Fibroblast of lung (primary cell): ENCODE data around the gene KCNQ1OT1. TPM values are rescaled to one million over a fixed set of nuclear protein-coding genes. Genes with fewer than 3 reads are reported as not detected.

Experiments used
- DNase-seq, 2 donors: peaks; one replicate each; pipeline versions ENCODE4 v3.0.0 to v3.0.0-alpha.2; 2010; ENCODE audit warnings: low read depth in 2 of 2
- H2AFZ ChIP-seq: 2 replicates; pipeline ENCODE4 v1.5.1; 2012; ENCODE audit warnings: low read length, control low read depth, inconsistent platforms
- H3K27ac ChIP-seq: 2 replicates; pipeline ENCODE4 v1.5.1; 2011; ENCODE audit warnings: low read length, control low read depth; ENCODE audit not compliant: insufficient read depth
- H3K27me3 ChIP-seq: 2 replicates; pipeline ENCODE4 v1.5.1; 2011; ENCODE audit warnings: mild to moderate bottlenecking, low read length; ENCODE audit not compliant: control insufficient read depth, insufficient read depth
- H3K36me3 ChIP-seq: 2 replicates; pipeline ENCODE4 v1.5.1; 2011; ENCODE audit warnings: low read length; ENCODE audit not compliant: control insufficient read depth, insufficient read depth
- H3K4me1 ChIP-seq: 2 replicates; pipeline ENCODE4 v1.5.1; 2011; ENCODE audit warnings: low read length; ENCODE audit not compliant: control insufficient read depth, insufficient read depth; ENCODE audit errors: extremely low read depth
- H3K4me2 ChIP-seq: 2 replicates; pipeline ENCODE4 v1.5.1; 2011; ENCODE audit warnings: low read length, control low read depth; ENCODE audit not compliant: insufficient read depth; ENCODE audit errors: extremely low read depth
- H3K4me3 ChIP-seq, 4 experiments: fragments of 200-600 bp in 1 of 4; sonication (generic) in 1 of 4; replicated peaks in 1 of 4; 2 replicates each; pipeline ENCODE4 v1.5.1; 2011 to 2016; ENCODE audit warnings: low read length in 4 of 4, low read depth in 3 of 4, mild to moderate bottlenecking in 3 of 4, control low read depth in 2 of 4, inconsistent platforms in 1 of 4, mixed read lengths in 1 of 4; ENCODE audit not compliant: insufficient read depth in 1 of 4; ENCODE audit errors: control extremely low read depth in 1 of 4
- H3K79me2 ChIP-seq: 2 replicates; pipeline ENCODE4 v1.5.1; 2012; ENCODE audit warnings: mild to moderate bottlenecking, low read length, inconsistent platforms; ENCODE audit not compliant: control insufficient read depth, insufficient read depth
- H3K9ac ChIP-seq: 2 replicates; pipeline ENCODE4 v1.5.1; 2011; ENCODE audit warnings: mild to moderate bottlenecking, low read length, control low read depth; ENCODE audit not compliant: insufficient read depth
- H3K9me3 ChIP-seq: 2 replicates; pipeline ENCODE4 v1.5.1; 2012; ENCODE audit warnings: low read depth, low read length; ENCODE audit not compliant: control insufficient read depth, insufficient read depth
- H4K20me1 ChIP-seq: 2 replicates; pipeline ENCODE4 v1.5.1; 2011; ENCODE audit warnings: low read length; ENCODE audit not compliant: control insufficient read depth, insufficient read depth; ENCODE audit errors: extremely low read depth
- EZH2 ChIP-seq: IDR thresholded peaks from 2 replicates; pipeline ENCODE4 v1.5.1; 2012; ENCODE audit warnings: low read length, control low read depth, mild to moderate bottlenecking; ENCODE audit errors: missing control alignments
- polyA plus RNA-seq, 2 donors: library from polyadenylated mRNA; depleted of rRNA in 1 of 2; stranded (reverse) in 1 of 2; unstranded in 1 of 2; fragments of >200 nt; gene quantifications; 2 replicates each; pipeline ENCODE4 v1.2.1, GENCODE V29; 2011 to 2012; ENCODE audit warnings: missing spikeins in 1 of 2
- total RNA-seq: library from RNA; depleted of rRNA; stranded (reverse); fragments of >200 nt; gene quantifications from 2 replicates; pipeline ENCODE4 v1.2.1, GENCODE V29; 2014
- TF ChIP-seq, protein P1 (sequence below), 2 donors: IDR thresholded peaks in 1 of 2; conservative IDR thresholded peaks in 1 of 2; 1 replicate in 1 of 2; 2 replicates in 1 of 2; pipeline ENCODE4 v1.5.1; 2011 to 2012; ENCODE audit warnings: low read length in 2 of 2, control low read depth in 1 of 2, inconsistent platforms in 1 of 2, low read depth in 1 of 2, mild to moderate bottlenecking in 1 of 2

Gene KCNQ1OT1
- total and polyA plus RNA-seq, 2 donors (not counting 1 experiment from before 2014, with no cell fraction given), result 0.11 to 1.8 TPM

DNA sequence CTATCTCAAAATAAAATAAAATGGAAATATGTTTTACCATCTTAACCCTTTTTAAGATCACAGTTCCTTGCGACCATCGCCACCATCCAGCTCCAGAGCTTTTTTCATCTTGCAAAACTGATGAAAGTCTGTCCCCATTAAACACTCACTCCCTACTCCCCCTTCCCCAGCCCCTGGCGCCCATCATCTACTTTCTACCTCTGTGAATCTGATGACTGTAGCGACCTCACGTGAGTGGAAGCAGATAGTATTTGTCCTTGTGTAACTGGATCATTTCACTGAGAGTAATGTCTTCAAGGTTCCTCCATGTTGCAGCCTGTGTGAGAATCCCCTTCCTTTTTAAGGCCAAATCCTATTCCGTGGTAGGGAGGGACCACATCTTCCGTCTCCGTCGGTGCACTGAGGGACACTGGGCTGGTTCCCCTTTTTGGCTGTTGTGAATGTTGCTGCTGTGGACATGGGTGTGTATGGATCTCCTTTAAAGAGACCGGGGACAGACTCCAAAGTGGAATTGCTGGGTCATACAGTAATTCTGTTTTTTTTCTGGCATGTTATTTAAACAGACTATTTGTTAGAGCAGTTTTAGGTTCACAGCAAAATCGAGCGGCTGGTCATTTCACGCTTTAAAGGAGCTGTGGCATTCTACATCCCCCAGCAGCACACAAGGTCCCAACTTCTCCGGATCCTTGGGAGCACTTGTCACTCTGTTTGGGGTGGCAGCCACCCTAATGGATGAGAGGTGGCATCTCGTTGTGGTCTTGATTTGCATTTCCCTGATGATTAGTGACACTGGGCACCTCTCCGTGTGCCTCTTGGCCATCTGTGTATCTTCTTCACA lies 135.0 kb downstream of the KCNQ1OT1 start:
- no peaks in the 10 kb centered on the region for H3K27me3 ChIP-seq
- H3K9me3 ChIP-seq, result no peaks in the 10 kb centered on the region
- no peaks in the 10 kb centered on the region for H4K20me1 ChIP-seq
- DNase-seq, result no peak
- no peak overlapping the region for H3K9ac ChIP-seq
- H2AFZ ChIP-seq, result no peak overlapping the region
- no peaks in the 10 kb centered on the region for H3K36me3 ChIP-seq
- no peak for TF ChIP-seq EZH2
- TF ChIP-seq, protein P1, sequence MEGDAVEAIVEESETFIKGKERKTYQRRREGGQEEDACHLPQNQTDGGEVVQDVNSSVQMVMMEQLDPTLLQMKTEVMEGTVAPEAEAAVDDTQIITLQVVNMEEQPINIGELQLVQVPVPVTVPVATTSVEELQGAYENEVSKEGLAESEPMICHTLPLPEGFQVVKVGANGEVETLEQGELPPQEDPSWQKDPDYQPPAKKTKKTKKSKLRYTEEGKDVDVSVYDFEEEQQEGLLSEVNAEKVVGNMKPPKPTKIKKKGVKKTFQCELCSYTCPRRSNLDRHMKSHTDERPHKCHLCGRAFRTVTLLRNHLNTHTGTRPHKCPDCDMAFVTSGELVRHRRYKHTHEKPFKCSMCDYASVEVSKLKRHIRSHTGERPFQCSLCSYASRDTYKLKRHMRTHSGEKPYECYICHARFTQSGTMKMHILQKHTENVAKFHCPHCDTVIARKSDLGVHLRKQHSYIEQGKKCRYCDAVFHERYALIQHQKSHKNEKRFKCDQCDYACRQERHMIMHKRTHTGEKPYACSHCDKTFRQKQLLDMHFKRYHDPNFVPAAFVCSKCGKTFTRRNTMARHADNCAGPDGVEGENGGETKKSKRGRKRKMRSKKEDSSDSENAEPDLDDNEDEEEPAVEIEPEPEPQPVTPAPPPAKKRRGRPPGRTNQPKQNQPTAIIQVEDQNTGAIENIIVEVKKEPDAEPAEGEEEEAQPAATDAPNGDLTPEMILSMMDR (conservative IDR thresholded peaks at IDR 0.05 in 1 of 2, IDR thresholded peaks at IDR 0.05 in 1 of 2; ENCODE audit: low read depth in 1 of 2, low read length in 2 of 2), result no peak
- no peak overlapping the region for H3K27ac ChIP-seq
- no peaks in the 10 kb centered on the region for H3K79me2 ChIP-seq
- no peak overlapping the region for H3K4me2 ChIP-seq
- H3K4me1 ChIP-seq, result no peaks in the 10 kb centered on the region
- no peak overlapping the region for H3K4me3 ChIP-seq

DNA sequence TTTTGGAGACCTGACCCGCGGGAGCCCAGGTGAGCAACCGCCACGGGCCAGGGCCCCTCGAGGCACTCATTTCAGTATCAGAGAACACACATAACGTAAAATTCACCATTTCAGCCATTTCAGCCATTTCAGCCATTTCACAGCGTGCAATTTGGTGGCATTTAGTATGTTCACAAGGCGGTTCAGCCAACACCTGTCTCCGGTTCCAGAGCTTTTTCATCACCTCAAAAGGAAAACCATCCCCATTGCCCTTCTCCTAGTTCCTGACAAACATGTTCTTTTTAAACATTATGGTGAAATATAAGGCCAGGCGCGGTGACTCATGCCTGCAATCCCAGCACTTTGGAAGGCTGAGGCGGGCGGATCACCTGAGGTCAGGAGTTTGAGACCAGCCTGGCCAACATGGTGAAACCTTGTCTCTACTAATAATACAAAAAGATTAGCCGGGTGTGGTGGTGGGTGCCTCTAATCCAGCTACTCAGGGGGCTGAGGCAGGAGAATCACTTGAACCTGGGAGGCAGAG lies 135.7 kb downstream of the KCNQ1OT1 start:
- H3K9ac ChIP-seq, result no peak overlapping the region
- H3K9me3 ChIP-seq, result no peaks in the 10 kb centered on the region
- H4K20me1 ChIP-seq, result no peaks in the 10 kb centered on the region
- DNase-seq, result no peak
- H3K36me3 ChIP-seq, result no peaks in the 10 kb centered on the region
- no peak overlapping the region for H3K4me2 ChIP-seq
- no peak overlapping the region for H3K27ac ChIP-seq
- no peak for TF ChIP-seq EZH2
- TF ChIP-seq, protein P1 (conservative IDR thresholded peaks at IDR 0.05 in 1 of 2, IDR thresholded peaks at IDR 0.05 in 1 of 2; ENCODE audit: low read depth in 1 of 2, low read length in 2 of 2), result no peak
- no peak overlapping the region for H3K4me3 ChIP-seq
- no peaks in the 10 kb centered on the region for H3K4me1 ChIP-seq
- H3K27me3 ChIP-seq, result no peaks in the 10 kb centered on the region
- no peak overlapping the region for H2AFZ ChIP-seq
- no peaks in the 10 kb centered on the region for H3K79me2 ChIP-seq

DNA sequence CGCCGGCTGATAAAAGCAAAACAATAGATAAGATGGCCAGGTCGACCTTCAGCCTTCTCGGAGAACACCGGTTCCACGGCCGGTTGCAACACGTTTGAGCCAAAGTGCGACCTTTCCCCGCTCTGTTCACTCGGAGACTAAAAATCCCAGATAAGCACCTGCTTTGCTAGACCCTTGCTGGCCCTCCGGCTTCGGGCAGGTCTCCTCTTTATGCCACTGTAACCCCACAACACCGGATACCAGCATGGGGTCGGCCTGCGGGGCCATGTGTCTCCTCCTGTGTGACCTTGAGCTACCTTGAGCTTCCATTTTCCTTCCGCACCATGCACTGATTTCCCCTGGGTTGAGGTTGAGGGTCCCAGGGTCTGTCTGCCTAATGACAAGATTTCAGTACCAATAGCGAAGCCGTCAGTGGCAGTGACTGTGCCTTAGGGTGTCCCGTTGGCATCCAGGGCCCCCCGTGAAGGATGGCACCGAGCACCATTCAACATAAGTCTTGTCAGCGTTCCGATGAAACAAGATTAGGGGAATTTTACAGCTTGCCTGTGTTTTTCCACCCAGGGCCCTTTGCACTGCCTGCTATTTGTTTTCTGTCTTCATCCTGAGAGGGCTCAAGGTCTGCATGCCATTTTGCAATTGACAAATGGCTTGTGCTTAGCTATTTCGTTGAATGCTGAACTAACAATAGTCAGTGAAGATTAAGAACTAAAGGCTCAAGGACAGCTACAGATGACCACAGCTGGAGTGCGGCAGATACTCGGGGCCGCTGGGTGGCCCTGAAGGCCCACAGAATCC lies 136.4 kb downstream of the KCNQ1OT1 start:
- H3K36me3 ChIP-seq, result no peaks in the 10 kb centered on the region
- TF ChIP-seq, protein P1 (conservative IDR thresholded peaks at IDR 0.05 in 1 of 2, IDR thresholded peaks at IDR 0.05 in 1 of 2; ENCODE audit: low read depth in 1 of 2, low read length in 2 of 2), result no peak
- TF ChIP-seq EZH2, result no peak
- no peak overlapping the region for H3K4me2 ChIP-seq

More for the DNA sequence above, 136.4 kb downstream of the KCNQ1OT1 start:
- no peaks in the 10 kb centered on the region for H4K20me1 ChIP-seq
- no peaks in the 10 kb centered on the region for H3K4me1 ChIP-seq
- H3K27ac ChIP-seq, result no peak overlapping the region
- no peak overlapping the region for H3K4me3 ChIP-seq
- H3K27me3 ChIP-seq, result no peaks in the 10 kb centered on the region
- no peak for DNase-seq
- no peaks in the 10 kb centered on the region for H3K79me2 ChIP-seq
- no peaks in the 10 kb centered on the region for H3K9me3 ChIP-seq
- H2AFZ ChIP-seq, result no peak overlapping the region
- no peak overlapping the region for H3K9ac ChIP-seq
